ENCODE measurements around the gene ARHGEF26. TPM values are rescaled to one million over a fixed set of nuclear protein-coding genes. Genes with fewer than 3 reads are reported as not detected.

Gene ARHGEF26
- total RNA-seq, 2 donors from 2014 or later: 6.9 to 8.1 TPM

DNA sequence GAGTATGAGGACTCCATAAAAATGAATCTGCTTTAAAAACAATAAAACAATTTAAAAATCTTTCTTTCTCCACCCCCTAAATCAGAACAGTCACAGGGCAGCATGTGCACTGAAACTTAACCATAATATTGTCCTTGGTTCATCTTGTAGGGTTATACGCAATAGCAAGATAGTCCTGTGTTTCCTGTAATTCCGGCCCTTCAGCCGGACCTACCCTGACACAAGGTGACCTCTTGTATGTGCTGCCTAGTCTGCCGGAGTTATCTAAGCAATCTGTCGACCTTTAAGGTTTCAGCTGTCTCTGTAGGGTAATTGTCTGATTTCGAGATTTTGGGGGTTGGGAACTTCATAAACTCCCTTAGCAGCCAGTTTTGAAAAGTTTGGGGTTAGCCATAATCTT, 103.2 kb downstream of the ARHGEF26 start:
- TF ChIP-seq, protein P1, sequence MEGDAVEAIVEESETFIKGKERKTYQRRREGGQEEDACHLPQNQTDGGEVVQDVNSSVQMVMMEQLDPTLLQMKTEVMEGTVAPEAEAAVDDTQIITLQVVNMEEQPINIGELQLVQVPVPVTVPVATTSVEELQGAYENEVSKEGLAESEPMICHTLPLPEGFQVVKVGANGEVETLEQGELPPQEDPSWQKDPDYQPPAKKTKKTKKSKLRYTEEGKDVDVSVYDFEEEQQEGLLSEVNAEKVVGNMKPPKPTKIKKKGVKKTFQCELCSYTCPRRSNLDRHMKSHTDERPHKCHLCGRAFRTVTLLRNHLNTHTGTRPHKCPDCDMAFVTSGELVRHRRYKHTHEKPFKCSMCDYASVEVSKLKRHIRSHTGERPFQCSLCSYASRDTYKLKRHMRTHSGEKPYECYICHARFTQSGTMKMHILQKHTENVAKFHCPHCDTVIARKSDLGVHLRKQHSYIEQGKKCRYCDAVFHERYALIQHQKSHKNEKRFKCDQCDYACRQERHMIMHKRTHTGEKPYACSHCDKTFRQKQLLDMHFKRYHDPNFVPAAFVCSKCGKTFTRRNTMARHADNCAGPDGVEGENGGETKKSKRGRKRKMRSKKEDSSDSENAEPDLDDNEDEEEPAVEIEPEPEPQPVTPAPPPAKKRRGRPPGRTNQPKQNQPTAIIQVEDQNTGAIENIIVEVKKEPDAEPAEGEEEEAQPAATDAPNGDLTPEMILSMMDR (IDR thresholded peaks at IDR 0.05): no peak
- H3K4me3 ChIP-seq: no peak overlapping the region
- H3K27me3 ChIP-seq: no peaks in the 10 kb centered on the region
- H3K9me3 ChIP-seq: no peaks in the 10 kb centered on the region
- H3K36me3 ChIP-seq: no peaks in the 10 kb centered on the region
- H3K27ac ChIP-seq: no peak overlapping the region
- peaks cover 0 to 3% of the 10 kb centered on the region in 2 donors for H3K4me1 ChIP-seq
- DNase-seq (ENCODE audit: low spot score): no peak

DNA sequence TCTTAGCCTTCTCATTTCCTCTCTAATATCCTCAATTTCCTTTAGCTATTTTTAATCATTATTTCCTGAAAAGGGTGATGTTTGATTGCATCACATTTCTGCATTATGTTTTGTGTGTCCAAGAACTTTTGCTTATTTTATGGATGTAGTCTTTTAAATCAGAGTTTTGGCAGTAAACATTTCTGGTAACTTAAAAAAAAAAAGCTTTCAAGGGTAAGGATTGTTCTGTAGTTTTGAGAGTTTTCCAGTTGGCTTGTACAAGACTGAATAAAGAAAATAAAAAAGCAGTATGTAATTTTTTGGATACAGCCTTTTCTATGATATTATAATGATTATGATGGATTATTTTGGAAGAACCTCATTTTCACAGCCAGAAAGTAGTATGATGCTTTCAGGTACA, 103.7 kb downstream of the ARHGEF26 start:
- peaks cover 0 to 3% of the 10 kb centered on the region in 2 donors for H3K4me1 ChIP-seq
- TF ChIP-seq, protein P1 (IDR thresholded peaks at IDR 0.05): no peak
- H3K27ac ChIP-seq: no peak overlapping the region
- H3K9me3 ChIP-seq: no peaks in the 10 kb centered on the region
- H3K27me3 ChIP-seq: no peaks in the 10 kb centered on the region
- H3K4me3 ChIP-seq: no peak overlapping the region
- no peak for DNase-seq (ENCODE audit: low spot score)
- no peaks in the 10 kb centered on the region for H3K36me3 ChIP-seq

DNA sequence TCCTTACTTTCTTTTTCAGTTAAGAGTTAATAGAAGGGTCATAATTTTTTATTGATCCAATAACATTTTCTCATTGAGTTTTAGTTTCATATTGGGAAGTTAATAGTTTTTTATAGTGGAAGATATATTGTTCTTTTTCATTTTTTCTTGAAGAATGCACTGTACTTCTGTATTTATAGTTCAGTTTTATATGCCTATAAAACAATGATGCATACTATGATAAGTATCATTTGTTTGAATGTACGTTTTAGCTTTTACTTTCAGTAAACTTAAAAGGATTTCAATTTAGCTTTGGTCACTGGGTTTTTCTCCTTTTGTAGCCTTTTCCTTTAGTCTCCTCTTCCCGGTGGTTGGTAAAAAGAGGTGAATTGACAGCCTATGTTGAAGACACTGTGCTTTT, 104.3 kb downstream of the ARHGEF26 start:
- Histone ChIP-seq H3K9me3 (no peaks in the 10 kb centered on the region), H3K36me3 (no peaks in the 10 kb centered on the region), H3K4me1 (peaks cover 0 to 3% of the 10 kb centered on the region in 2 donors), H3K27ac (no peak overlapping the region), H3K4me3 (no peak overlapping the region), H3K27me3 (no peaks in the 10 kb centered on the region)
- DNase-seq (ENCODE audit: low spot score): no peak
- TF ChIP-seq, protein P1 (IDR thresholded peaks at IDR 0.05): no peak

DNA sequence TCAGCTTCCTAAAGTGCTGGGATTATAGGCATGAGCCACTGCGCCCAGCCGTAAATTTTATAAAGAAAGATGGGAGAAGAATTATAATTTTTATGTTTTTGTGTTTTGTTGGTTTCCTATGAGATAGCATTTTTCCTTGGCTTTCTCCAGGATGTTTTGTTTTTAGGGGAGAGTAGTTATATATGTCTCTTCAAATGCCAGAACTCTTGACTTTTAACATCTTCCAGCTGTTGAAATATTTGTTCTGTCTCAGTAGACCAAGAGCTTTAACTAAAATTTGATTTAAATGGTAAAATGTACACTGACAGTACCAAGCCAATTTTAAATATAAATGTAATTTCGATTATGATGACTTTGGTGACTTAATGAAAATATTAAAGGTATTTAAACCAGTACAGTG, 106.3 kb downstream of the ARHGEF26 start:
- DNase-seq (ENCODE audit: low spot score): no peak

DNA sequence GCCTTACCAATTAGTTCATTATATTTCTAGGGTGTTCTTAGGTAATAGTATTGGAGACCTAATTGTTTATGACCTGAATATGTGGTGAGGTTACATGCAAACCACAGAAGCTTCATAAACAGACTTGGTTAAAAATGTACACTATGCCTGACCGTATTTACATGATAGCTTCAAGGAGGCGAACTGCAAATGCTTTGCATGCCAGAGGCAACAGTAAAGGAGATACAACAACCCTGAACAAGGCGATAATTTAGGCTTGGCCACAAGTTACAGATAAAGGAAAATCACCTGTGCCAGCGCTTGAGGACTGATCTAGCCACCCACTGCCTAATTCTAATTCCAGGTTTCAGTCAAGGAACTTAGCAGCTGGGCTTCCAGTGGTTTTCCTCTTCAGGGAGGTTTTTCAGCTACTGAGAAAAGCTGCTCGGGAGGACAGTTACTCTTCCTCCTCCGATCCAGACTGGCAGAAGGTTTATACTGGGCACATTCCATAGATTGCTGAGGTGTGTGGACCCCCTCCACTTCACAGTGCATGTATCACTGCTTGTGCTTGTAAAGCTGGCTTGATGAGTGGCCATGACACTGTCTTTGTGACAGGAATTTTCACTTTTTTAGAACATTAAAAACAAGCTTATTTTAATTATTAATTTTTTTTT, 107.5 kb downstream of the ARHGEF26 start:
- Histone ChIP-seq H3K36me3 (no peaks in the 10 kb centered on the region), H3K9me3 (no peaks in the 10 kb centered on the region), H3K27me3 (no peaks in the 10 kb centered on the region), H3K27ac (no peak overlapping the region), H3K4me3 (no peak overlapping the region), H3K4me1 (peaks cover 0 to 3% of the 10 kb centered on the region in 2 donors)
- DNase-seq (ENCODE audit: low spot score): no peak
- TF ChIP-seq, protein P1 (IDR thresholded peaks at IDR 0.05): no peak

More for the DNA sequence above, 106.3 kb downstream of the ARHGEF26 start:
- TF ChIP-seq, protein P1 (IDR thresholded peaks at IDR 0.05): no peak
- Histone ChIP-seq H3K4me3 (no peak overlapping the region), H3K4me1 (peaks cover 0 to 3% of the 10 kb centered on the region in 2 donors), H3K27me3 (no peaks in the 10 kb centered on the region), H3K36me3 (no peaks in the 10 kb centered on the region), H3K27ac (no peak overlapping the region), H3K9me3 (no peaks in the 10 kb centered on the region)

DNA sequence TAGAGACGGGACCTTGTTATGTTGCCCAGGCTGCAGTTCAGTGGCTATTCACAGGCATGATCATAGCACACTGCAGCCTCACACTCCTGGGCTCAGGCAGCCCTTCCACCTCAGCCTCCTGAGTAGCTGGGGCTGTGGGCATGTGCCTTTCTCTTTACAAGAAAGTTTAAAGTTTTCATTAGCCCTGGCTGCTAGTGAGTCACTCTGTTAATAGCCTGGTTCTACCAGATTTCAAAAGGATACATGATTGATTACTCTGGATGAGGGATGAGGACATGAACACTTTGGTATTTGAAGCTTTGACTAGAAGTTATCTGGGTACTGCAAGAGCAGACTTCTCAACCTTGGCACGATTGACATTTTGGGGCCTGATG, 108.0 kb downstream of the ARHGEF26 start:
- DNase-seq (ENCODE audit: low spot score): no peak
- Histone ChIP-seq H3K27ac (no peak overlapping the region), H3K4me3 (no peak overlapping the region), H3K36me3 (no peaks in the 10 kb centered on the region), H3K4me1 (peaks cover 0 to 2% of the 10 kb centered on the region in 2 donors), H3K27me3 (no peaks in the 10 kb centered on the region), H3K9me3 (no peaks in the 10 kb centered on the region)
- TF ChIP-seq, protein P1 (IDR thresholded peaks at IDR 0.05): no peak
